Measurements from ENCODE around the gene SLC12A7. TPM values are rescaled to one million over a fixed set of nuclear protein-coding genes. Genes with fewer than 3 reads are reported as not detected.

Gene SLC12A7
- total RNA-seq, 2 donors from 2014 or later, result 28.5 to 42.3 TPM

GRCh38 chr5:1048162-1048721, 63.6 kb downstream of the SLC12A7 start:
- H3K9me3 ChIP-seq, result no peaks in the 10 kb centered on the region
- H3K4me3 ChIP-seq, result no peak overlapping the region
- TF ChIP-seq CTCF (IDR thresholded peaks at IDR 0.05), result no peak
- no peak overlapping the region for H3K27ac ChIP-seq
- no peak for DNase-seq (ENCODE audit: low spot score)
- peaks cover 16% of the 10 kb centered on the region for H3K36me3 ChIP-seq
- peaks cover 0 to 15% of the 10 kb centered on the region in 2 donors for H3K4me1 ChIP-seq
- H3K27me3 ChIP-seq, result no peaks in the 10 kb centered on the region

GRCh38 chr5:1047332-1047965, 64.4 kb downstream of the SLC12A7 start:
- DNase-seq (ENCODE audit: low spot score), result no peak

GRCh38 chr5:1045960-1046560, 65.8 kb downstream of the SLC12A7 start:
- no peaks in the 10 kb centered on the region for H3K36me3 ChIP-seq
- no peaks in the 10 kb centered on the region for H3K9me3 ChIP-seq
- DNase-seq (ENCODE audit: low spot score), result no peak
- no peak overlapping the region for H3K27ac ChIP-seq
- peaks cover 0 to 9% of the 10 kb centered on the region in 2 donors for H3K4me1 ChIP-seq
- no peak for TF ChIP-seq CTCF (IDR thresholded peaks at IDR 0.05)
- no peak overlapping the region for H3K4me3 ChIP-seq
- no peaks in the 10 kb centered on the region for H3K27me3 ChIP-seq

More at GRCh38 chr5:1047332-1047965, 64.4 kb downstream of the SLC12A7 start:
- H3K27ac ChIP-seq, result no peak overlapping the region
- peaks cover 9% of the 10 kb centered on the region for H3K36me3 ChIP-seq
- no peak for TF ChIP-seq CTCF (IDR thresholded peaks at IDR 0.05)
- no peaks in the 10 kb centered on the region for H3K27me3 ChIP-seq
- peaks cover 0 to 15% of the 10 kb centered on the region in 2 donors for H3K4me1 ChIP-seq
- no peak overlapping the region for H3K4me3 ChIP-seq
- H3K9me3 ChIP-seq, result no peaks in the 10 kb centered on the region

- Histone ChIP-seq H3K27ac (no peak overlapping the region), H3K27me3 (no peaks in the 10 kb centered on the region), H3K4me1 (no peaks in the 10 kb centered on the region), H3K36me3 (no peaks in the 10 kb centered on the region), H3K4me3 (no peak overlapping the region), H3K9me3 (no peaks in the 10 kb centered on the region)
- TF ChIP-seq CTCF (IDR thresholded peaks at IDR 0.05), result no peak
- DNase-seq (ENCODE audit: low spot score), result no peak
Measured at GRCh38 chr5:1044117-1044516, 67.7 kb downstream of the SLC12A7 start.

- Histone ChIP-seq H3K9me3 (no peaks in the 10 kb centered on the region), H3K27me3 (no peaks in the 10 kb centered on the region), H3K4me1 (no peaks in the 10 kb centered on the region), H3K4me3 (no peak overlapping the region), H3K27ac (no peak overlapping the region), H3K36me3 (no peaks in the 10 kb centered on the region)
- no peak for TF ChIP-seq CTCF (IDR thresholded peaks at IDR 0.05)
- DNase-seq (ENCODE audit: low spot score), result no peak
Measured at GRCh38 chr5:1043327-1043726, 68.5 kb downstream of the SLC12A7 start.
